ENCODE results near the gene RTN4R.

DNA sequence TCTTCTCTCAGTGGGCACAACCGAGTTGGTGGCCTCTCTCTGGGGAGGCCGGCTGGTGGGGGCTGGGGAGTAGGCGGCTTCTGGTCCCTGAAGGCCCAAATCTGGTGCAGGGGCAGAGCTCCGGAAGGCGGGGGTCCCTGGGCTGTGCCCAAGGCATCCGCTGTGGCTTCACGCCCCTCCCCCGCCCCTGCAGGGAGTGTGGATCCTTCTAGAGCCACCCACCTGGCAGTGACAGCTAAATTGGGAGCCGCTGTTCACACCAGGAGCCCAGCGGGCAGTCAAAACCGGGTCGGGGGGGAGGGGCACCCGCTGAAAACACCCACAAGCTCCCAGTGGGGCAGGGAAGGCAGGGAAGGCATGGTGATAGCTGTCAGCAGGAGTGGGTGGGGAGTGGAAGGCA, 4.6 kb upstream of the RTN4R start:
- TF ChIP-seq CTCF (conservative IDR thresholded peaks at IDR 0.05; ENCODE audit: low read depth, low read length), result no peak
- TF ChIP-seq EZH2 (IDR thresholded peaks at IDR 0.05; ENCODE audit: borderline replicate concordance, low read depth, low read length, poor library complexity, severe bottlenecking), result no peak

Data from A673 (cell line).